Left hindlimb (tissue), 1 donor: Measurements from ENCODE around the gene GAS2L2.
"Not testable (repeated sequence)": the region's sequence is repeated elsewhere in the genome, so short reads cannot be mapped to it uniquely, and the experiment has no call there.

Source experiments
- DNase-seq: peaks from one replicate; pipeline ENCODE4 v3.0.0-alpha.2; 2018

Gene GAS2L2

DNA sequence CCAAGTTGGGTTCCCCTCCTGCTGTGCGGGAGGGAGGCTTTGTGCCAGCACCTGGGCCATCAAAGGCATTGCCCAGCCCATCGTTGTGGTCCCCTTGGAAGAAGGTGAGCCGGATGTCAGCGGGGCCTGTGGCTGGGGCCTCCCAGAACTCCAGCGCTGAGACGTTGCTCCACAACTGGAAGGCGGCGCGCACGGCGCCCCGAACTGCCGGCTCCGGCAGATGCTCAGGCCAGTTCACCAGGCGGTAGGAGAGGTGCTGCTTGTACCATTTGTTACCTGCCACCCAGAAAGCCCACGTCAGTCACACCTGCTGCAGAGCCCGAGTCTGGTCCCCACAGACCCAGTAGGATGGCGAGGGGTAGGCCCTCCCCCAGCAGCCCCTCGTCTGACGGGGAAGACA, 20.1 kb upstream of the GAS2L2 start:
- no peak for DNase-seq

DNA sequence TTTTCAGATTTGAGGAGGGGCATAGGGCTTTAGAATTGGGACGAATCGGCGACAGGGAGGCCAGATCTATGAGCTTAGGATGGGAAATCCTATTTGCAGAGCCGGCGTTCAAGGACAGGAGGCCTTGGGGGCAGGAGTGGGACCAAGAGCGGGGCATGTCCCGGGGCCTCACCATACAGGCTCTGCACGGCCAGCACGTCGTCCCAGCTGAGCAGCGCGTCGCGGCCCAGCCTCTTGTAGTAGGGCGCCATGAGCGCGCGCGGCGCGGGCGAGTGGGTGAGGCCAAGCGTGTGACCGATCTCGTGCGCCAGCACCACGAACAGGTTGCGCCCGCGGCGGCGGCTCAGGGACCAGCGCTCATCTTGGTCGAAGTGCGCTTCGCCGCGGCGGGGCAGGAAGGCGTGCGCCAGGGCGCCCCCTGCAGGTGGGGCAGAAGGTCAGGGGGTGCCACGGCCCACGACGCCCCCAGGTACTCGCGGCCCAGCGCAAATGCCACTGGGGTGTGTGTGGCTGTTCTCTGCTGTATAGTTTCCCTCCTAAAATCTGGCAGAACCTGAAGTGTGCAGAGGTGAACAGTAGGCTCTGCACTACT, 17.0 kb upstream of the GAS2L2 start:
- DNase-seq = no peak

DNA sequence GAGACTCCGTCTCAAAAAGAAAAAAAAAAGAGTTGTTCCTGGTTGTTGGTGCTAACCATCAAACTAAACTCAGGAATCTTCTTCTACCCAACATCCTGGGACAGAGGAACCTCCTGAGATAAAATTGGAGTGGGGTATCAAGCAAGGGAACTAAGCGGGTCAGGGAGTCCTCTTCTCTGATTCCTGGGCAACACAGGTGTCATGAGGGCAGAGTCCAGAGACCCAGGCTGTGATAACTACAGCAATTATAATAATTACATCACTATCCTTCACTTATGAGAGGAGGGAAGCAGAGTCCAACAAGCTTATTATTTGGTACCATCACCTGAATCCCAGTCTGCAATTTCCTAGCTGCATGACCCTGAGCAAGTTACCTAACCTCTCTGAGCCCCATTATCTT, 15.8 kb upstream of the GAS2L2 start:
- no peak for DNase-seq

DNA sequence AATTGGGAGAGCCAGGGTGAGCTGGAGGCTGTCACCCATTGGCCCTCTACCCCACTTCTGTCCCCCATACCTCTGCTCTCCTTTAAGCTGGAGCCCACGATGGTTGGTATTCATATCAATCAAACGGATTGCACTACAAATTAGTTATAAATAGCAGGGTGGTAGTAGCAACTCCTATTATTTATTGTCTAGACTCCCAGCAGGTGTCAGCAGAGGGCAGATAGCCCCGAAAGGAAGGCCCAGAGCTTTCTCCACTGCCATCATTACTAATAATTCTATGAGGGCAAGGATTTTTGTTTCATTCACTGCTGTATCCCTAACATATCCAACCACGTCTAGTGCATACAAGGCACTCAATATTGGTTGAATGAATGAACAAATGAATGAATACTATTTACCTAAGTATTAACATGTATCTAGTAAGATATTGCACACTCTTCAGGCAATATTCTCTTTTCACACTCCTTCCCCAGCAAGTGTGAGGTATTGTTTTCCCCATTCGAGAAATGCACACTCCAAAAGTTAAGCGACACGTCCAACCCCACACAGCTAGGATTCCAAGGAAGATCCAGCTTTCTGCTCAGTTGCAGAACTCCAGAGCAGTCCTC, 14.0 kb upstream of the GAS2L2 start:
- DNase-seq = peak; percentile 40

DNA sequence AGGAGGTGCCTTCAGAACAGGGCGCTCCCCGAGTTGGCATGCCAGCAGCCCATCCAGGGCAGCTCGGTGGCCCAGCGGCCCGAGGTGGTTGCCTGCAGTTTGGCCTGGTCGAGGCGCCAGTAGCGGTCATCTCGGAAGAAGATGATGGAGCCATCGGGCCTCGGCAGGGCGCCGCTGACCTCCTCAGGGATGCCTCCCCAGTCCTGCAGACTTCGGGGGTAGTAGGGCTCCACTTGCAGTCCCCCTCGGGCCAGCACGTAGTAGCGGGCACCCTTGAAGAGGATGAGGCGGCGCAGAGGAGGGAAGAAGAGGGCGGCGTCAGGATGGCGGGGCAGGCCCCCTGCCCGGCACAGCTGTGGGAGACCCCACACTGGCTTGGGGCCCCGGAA, 13.4 kb upstream of the GAS2L2 start:
- DNase-seq = no peak

DNA sequence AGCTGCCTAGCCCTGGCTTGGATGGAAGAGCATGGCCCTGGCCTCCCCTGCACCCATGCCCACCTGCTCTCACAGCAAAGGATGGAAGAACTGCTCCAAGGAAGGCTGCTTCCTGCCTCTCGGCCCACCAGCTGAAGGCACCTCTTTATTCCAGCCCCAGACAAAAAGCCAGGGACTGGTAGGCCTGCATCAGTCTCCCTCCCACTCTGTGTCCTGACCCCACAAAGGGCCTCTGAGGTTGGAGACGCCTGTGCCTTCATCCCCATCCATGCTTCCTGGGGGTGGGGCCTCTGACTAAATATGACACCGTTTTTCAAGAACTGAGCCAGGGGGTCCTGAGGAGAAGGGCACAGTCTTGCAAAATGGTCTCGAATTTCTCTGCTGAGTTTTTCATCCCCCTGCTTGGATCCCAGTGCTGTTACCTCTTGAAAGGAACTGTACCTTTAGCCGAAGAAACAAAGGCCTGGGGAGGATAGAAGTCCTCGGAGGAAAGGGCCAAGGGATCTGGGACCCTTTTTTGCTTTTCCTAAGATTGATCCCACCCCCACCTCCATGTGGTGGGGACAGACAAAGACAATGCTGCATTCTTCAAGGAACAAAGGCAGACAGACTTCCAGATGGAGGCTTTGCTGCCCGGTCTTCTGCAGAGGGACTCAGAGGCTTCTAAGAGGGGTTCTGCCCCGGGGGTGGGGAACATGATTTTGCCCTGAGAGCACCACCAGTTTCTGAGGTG, 12.9 kb upstream of the GAS2L2 start:
- no peak for DNase-seq

DNA sequence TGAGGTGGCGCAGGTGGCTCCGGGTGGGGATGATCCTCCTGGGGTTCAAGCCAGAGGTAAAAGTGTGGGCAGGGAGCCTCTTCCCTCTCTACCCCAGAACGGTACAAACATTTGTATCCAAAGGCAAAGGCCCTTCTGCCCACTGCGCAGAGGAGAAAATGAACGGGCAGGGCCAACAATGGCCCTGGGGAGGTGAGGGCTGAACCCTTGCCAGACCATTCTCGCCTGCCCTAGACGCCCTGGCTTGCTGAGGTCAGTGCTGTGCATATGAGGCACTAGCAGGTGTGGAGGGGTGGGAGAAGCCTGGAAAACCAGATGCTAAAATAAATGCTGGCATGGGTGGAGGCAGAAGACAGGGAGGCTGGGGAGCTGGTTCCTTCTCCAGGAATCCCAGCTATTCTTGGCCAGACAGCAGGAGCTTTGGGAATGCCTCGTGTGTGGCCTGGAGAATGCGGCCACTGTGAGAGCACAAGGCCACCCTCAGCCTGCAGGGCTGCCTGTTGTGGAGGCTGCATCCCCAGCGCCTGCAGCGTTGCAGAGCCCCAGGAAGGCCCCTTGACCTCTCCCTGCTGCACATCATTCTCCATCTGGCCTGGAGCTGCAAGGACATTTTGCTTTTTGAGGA, 12.2 kb upstream of the GAS2L2 start:
- DNase-seq = peak; percentile 38

DNA sequence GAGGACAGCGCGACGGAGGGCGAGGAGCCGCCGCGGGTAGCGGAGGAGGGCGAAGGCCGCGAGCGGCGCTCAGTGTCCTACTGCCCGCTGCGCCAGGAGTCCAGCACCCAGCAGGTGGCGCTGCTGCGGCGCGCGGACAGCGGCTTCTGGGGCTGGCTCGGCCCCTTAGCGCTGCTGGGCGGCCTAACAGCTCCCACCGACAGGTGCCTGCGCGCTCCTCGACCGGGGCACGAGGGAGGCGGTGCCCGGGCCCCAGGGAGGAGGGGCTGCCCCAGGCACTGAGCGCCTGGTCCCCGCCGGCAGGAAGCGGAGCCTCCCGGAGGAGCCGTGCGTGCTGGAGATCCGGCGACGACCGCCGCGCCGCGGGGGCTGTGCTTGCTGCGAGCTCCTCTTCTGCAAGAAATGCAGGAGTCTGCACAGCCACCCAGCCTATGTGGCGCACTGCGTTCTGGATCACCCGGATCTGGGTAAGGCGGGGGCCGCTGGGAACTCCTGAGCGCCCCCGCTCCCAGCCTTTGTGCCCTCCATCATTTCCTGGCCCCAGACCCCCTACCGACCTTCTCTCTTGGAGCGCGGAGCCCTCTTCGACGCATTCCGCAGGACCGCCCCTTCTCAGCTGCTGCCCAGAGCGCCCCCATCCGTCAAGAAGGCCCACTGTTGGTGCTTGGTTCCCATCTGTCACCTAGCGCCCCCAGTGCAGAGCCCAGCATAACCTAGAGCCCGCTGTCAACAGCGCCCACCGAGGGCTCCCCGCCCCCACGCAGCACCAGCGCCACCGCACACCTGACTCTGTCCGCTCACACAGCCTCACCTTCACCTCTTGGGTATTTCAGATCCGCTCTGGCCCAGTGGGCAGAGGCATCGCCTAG, 11.3 kb upstream of the GAS2L2 start:
- DNase-seq = peak; percentile 86

DNA sequence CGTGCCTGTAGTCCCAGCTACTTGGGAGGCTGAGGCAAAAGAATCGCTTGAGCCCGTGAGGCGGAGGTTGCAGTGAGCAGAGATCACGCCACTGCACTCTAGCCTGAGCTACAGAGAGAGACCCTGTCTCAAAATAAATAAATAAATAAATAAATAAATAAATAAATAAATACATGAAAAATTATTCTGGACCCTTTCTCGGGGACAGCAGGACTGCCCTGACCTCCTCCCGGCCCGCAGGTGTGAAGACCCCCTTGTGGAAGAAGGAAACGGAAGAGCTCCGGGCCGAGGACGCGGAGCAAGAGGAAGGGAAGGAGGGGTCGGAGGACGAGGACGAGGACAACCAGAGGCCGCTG, 10.7 kb upstream of the GAS2L2 start:
- no peak for DNase-seq

DNA sequence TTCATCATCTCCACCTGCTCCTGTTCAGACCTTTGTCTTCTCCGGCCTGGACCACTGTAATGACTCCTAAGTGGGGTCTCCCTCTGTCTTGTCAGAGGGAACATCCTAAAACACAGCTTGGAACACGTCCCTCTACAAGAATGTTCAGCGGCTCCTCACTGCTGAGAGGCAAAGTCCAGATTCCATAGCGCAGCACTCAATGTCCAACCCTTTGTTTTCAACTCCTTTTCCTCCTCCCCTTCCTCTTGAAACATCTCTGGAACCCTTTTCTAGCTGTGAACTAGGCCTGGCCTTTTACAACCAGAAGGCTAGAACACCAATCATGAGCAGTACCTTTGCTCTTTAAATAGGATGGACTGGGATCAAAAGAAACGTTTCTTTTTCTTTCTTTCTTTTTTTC, 8.6 kb upstream of the GAS2L2 start:
- DNase-seq = no peak

DNA sequence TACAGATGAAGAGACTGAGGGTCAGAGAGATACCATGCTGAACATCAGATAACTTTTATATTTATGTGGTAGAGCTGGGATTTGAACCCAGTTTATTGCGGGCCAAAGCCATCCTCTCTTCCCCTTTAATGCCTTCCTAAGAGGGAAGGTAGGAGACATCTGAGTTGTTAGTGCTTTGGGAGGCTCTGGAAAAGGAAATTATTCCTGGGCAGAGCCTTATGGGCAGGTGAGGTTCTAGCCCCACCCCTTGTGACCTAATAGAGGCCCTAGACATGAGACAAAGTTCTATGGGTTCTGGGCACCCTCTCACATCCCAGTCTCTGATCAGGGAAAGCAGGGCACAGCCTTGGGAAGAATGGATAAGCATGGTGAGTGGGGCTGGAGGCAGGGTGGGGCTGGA, 7.5 kb upstream of the GAS2L2 start, which contains the start of gene C17orf50:
Gene C17orf50 (plus strand): TSS at position 301 of the 400 bp plus-strand sequence. CDS start 55 bp downstream, at position 356.
- DNase-seq = no peak

DNA sequence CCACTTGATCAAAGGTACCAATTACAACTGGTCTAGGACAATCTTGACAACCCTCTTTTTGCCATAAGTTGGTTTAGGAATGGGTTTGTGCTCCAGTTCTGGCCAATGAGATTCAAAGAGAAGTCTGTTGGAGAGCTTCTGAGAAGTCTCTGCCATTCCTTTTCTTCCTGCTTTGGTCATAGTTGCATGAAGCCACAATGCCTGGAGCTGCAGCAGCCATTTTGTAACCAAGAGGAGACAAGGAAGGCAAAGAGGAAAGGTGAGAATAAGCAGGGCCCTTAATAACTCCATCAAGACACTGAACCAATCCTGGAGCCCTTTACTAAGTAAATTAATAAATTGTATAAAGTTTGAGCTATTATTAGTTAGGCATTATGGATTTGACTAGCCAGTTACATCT, 4.2 kb upstream of the GAS2L2 start:
- no peak for DNase-seq

DNA sequence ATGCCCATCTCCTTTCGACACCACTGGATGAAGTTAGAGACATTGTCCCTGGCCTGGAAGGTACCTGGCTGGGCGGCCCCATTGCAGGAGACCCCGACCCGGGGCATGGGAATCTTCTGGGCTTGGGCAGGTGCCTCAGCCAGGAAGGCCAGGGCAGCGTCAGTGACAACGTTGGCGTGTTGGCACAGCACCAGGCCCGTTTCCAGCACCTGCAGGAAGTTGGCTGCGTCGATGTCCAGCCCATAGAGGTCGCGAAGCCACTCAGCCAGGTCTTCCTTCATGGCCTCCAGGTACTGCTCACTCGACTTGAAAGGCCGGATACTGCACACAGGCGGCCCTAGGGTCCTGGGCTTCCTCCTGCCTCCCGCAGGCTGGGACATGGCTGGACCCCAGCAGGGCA, 568 bp downstream of the GAS2L2 start:
- no peak for DNase-seq

DNA sequence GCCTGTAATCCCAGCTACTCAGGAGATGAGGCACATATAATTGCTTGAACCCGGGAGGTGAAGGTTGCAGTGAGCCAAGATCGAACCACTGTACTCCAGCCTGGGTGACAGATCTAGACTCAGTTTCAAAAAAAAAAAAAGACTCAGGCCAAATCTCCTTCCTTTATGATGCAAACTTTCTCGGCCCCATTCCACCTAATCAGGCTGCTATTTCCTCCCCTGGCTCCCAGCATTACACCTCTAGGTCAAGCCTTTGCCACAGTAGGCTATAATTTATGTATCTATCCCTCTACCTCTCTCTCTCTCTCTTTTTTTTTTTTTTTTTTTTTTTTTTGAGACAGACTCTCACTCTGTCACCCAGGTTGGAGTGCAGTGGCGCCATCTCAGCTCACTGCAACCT, 1.5 kb downstream of the GAS2L2 start:
- not testable (repeated sequence) for DNase-seq

DNA sequence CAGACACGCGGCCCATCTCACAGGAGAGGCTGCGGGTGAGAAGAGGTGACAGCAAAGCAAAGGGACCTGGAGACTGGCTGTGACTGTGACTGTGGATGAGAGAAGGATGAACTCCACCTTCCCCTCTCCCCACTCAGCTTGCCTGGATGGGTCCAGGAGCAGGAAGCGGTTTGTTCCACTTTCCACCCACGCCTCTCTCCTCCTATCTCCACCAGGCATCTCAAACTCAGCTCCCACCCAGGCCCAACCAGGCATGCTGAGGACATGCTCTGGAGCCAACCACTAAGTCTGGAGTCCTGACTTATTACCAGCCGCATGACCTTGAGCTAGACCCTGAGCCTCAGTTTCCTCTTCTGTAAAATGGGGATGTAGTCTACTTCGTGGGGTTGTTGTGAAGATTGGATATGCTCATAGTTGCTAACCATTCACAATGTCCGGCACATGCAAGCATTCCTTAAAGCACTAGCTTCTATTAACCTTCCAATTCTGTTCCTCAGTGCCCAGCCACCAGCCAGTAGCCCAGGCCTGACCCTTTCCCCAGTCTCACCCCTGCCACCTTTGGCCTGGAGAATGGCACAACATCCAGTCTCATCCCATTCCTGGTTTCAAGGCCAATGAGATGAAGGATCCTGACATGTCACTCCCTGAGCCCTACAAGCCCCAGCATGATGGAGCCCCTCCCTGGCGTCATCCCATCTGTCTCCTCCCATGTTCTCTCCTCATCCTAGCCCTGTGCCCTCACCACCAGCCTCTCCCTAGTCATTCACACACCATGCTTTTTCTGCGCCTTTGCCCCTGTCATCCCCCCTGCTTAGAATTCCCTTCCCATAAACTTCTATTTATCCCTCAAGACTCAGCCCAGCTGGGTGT, 2.3 kb downstream of the GAS2L2 start:
- DNase-seq = no peak

DNA sequence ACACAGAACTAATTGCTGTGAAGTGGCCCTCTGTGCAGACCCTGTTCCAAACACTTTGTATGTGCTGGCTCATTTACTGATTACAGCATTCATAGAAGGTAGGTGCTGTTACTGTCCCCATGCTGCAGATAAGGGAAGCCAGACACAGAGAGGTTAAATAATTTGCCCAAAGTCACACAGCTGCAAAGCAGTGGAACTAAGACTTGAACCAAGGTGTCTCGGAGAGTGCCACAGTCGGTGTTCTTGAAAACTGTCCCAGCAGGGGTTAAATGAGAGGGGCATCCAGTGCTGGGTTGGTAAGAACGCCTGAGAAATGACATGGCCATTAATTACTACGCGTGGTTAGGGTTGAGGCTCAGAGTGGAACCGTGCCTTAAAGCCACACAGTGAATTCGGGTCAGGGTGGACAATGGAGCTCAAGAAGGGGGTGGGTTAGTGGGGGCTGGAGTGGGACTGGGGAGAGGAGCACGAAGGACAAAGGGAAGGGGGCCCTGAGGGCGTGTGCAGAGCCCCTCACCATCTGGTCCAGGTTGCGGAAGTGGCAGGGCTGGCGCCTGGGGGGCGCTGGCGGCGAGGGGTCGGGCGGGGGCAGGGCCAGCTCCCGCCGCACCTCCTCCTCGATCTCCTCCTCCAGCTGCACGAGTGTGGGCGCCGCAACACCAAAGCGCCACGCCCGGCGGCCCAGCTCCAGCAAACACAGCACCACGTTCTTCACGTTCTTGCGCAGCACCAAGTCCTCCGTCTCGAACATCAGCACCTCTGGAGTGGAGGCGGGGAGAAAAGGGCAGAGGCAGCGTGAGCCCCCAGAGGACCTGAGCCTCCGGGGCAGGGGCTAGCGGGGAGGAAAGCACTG, 3.3 kb downstream of the GAS2L2 start:
- DNase-seq = no peak

DNA sequence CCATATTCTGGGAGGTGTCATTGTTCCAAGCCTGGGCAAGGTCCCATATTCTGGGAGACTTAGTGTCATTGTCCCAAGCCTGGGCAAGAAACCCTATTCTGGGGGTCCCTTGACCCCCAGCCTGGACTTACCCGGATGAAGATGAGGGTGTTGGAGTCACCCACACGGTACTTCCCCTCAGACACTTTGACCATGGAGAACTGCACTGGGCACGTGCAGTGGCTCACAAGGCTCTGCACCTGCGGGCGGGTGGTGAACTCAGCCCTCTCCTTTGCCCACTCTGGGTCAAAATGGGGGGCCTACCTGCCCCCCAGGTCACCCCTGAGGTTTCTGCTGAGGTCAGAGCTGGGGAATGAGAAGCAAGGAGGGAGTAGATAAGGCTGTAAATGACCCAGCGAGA, 4.1 kb downstream of the GAS2L2 start:
- DNase-seq = no peak

DNA sequence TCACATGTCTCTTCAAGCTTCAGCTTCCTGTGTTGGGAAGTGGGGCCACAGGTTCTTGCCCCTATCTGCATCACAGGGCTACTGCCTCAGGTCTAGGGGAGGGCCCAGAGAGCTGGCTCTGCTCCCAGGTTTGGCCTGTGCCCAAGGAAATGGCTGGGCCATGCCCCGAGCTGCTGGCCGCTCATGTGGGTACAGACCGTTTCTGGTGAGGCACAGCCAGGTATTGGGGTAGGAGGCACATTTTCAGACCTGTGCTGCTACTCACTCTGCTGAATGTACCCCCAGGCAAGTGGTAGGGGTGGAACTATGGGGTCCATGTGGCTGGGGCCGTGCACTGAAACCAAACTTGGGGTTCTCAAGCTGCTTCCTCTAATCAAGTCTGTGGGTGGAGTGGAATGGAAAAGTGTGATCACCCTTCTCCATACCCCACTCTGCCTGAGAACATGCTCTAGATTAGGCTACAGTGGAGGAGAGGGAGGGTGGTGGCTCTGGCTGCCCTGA, 4.6 kb downstream of the GAS2L2 start:
- DNase-seq = no peak

DNA sequence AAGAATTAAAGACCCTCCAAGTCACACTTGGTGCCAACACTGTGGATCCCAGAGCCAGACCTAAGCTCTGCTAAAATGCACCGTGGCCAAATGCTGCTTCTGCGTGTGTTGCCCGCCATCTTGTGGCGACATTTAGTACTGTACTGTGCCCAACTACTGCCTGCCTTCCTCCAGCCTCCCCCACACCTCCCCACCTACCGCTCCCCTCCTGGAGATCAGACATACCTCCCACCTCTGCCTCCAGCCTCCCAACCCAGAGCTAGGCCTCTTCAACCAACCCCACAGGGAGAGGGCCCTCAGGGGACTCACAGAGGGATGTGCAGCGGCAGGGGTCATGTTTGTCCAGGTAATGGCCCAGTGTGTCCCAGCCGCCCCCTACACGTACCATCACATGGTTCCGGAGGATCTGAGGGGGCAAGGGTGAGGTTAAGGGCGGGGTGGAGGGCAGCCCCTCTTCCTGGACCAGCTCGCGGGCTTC, 5.5 kb downstream of the GAS2L2 start:
- DNase-seq = peak; percentile 73

DNA sequence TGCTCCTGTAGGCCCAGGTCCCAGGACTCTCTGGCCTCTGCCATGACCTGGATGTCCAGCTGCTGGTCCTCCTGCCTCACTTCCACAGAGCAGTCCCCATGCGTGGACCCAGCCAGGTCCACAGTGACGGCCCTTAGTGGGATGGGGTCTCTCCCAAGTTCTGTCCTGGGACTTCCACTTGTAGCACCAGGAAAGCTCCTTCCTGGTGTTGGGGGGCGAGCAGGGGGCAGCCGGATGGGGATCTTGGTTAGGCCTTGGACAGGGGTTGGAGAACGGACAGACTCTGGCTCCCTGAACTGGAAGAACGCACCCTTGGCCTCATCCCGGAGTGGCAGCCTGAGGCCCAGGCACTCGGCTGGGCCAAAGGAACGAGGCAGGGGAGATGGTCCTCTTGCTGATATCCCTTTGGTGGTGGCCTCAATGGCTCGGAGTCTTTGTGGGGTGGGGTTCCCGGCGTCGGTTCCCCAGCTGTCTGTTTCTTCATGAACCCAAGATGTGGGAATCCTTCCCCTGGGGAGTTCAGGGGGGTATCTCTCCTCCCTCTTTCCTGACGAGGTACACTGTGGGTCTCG, 7.2 kb downstream of the GAS2L2 start:
- no peak for DNase-seq
